ENCODE data around the gene MT4.

- no peak for TF ChIP-seq YY1 (IDR thresholded peaks at IDR 0.05; ENCODE audit: low read depth)
- TF ChIP-seq EP300 (IDR thresholded peaks at IDR 0.05; ENCODE audit: borderline replicate concordance): no peak
- TF ChIP-seq NFIC (IDR thresholded peaks at IDR 0.05): no peak
- TF ChIP-seq CEBPB (IDR thresholded peaks at IDR 0.05): no peak
- no peak for TF ChIP-seq CREB1 (IDR thresholded peaks at IDR 0.05; ENCODE audit: low read depth)
- no peak for TF ChIP-seq MAX (IDR thresholded peaks at IDR 0.05)
- TF ChIP-seq REST (IDR thresholded peaks at IDR 0.05; ENCODE audit: low read depth): no peak
- no peak for TF ChIP-seq RAD21 (IDR thresholded peaks at IDR 0.05; ENCODE audit: low read depth)
- TF ChIP-seq USF1 (IDR thresholded peaks at IDR 0.05): no peak
- no peak for TF ChIP-seq TEAD4 (IDR thresholded peaks at IDR 0.05)
- TF ChIP-seq TAF1 (IDR thresholded peaks at IDR 0.05; ENCODE audit: low read depth): no peak
- no peak for TF ChIP-seq FOXM1 (IDR thresholded peaks at IDR 0.05; ENCODE audit: borderline replicate concordance, low read depth)
- TF ChIP-seq TCF12 (IDR thresholded peaks at IDR 0.05; ENCODE audit: low read depth): no peak
These were observed 50.5 kb downstream of the MT4 start for GRCh38 chr16:56615353-56615752.
